HG03354 (cell line): Measurements from ENCODE around the gene PHC2.
"Not testable (repeated sequence)": the region's sequence is repeated elsewhere in the genome, so short reads cannot be mapped to it uniquely, and the experiment has no call there.

ENCODE experiments used
- ATAC-seq: cut with Tn5 transposase; IDR thresholded peaks from one replicate; pipeline ENCODE4 v1.9.1; 2021; ENCODE audit warnings: mild to moderate bottlenecking; ENCODE audit not compliant: unreplicated experiment, poor library complexity, severe bottlenecking

Gene PHC2

DNA sequence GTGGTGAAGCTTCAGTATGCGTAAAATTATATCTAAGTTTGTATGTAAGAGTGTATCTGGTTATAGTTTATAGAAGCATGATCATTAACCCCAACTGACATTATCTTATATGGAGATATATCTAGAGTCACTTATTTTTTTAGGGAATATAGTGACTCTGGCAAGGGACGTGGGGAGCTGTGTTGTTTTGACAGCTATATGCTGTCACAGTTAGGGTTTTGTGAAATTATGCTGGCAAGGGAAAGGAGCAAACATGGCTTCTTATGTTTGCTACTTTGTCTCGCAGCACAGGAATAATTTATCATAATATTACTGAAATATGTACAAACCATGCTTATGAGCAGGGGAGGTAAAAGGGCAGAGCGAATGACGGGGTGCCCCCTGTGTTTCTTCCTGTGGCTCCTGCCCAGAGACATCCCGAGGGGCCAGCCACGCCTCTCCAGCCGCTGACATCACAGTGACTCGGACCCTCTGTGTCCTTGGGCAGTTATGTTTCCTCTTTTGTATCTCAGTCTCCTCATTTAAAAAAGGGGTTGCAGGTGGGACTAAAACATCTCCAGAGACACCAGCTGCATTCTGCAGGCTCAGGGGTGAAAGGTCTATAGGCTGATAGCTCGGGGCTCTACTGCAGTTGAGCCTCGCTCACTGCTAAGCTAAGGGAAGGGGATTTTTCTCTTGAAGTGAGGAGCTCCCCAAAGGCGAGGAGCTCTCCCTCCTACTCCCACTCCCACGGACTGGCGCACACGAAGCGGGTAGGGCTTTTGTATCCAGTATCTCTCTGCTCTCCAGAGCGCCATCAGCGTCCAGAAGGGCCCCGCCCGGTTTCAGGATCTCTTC lies 124.9 kb downstream of the PHC2 start:
- no peak for ATAC-seq

DNA sequence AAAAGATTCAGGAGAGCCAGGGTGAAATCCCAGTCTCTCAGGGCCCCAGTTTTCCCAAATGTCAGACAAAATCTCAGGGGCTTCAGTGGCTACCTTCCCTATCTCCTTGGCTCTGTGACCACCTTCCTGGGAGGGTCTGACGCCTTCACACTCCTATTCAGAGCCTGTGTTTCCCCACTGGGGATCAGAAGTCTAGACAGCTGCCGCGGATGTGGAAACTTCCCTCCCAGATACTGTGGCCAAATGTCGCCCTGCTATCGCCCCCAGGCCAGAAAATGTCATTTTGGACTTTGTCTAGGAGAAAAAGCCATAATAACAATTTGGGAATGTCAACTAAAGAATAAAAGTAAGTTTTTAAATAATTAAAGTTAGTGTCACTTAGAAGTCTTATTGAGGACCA lies 125.9 kb downstream of the PHC2 start:
- no peak for ATAC-seq

DNA sequence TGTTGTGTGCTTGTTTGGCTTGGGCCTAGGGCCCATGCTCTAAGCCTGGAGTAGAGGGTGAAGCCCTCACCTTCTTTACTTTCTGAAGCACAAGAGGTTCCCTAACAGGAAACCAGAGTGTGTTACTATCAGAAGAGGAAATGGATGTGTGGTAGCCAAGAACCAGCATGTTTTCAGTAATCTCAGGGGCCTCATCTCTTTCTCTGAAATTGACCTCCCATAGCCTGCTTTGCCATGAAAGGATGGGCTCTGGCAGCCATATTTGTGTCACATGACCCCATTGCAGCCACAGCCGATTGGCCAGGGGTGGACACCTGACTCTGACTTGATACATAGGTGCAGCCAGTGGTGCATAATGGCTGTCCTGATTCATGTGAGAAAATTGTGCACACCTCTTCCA lies 128.6 kb downstream of the PHC2 start:
- no peak for ATAC-seq

DNA sequence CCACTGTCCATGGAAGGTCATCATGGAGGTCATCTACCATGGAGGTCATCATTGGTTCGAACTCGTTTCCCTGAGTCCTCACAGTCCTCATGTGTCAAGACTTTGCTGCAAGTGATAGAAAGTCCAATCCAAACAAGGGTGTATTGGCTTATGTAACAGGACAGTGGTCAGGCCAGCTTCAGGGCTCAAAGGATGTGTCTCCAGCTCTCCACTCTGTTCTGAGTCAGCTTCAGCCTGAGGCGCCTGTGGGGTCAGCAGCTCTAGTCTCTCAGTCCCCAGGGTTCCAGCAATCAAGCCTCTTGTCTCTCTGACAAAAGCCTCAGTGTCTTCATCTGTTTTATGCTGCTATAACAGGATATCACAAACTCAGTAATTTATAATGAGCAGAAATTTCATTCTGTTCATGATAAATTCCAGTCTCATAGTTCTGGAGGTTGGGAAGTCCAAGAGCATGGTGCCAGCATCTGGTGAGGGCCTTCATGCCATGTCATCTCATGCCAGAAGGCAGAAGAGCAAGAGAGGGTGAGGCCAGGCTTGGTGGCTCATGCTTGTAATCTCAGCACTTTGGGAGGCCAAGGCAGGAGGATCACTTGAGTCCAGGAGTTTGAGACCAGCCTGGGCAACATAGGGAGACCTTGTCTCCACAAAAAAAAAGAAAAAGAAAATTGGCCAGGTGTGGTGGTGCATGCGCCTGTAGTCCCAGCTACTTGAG lies 129.5 kb downstream of the PHC2 start:
- ATAC-seq: no peak

DNA sequence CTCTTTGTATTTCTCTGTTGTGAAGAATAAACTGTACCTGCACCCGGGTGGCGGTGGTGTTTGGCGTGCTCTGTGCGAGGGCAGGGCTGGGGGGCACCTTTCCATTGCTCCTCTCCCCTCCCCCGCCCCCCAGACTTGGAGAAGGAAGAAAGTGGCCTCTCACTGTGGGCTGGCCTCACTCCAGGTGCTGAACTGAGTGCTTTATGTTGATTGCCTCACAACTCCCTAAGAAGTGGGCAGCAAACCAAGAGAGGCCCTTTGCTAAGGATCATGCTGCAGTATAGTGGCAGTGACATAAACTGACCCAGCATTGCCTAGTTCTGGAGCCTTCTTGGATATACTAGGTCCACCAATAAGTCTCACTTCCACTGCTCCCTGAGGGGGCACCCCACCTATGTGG lies 130.2 kb downstream of the PHC2 start:
- no peak for ATAC-seq

DNA sequence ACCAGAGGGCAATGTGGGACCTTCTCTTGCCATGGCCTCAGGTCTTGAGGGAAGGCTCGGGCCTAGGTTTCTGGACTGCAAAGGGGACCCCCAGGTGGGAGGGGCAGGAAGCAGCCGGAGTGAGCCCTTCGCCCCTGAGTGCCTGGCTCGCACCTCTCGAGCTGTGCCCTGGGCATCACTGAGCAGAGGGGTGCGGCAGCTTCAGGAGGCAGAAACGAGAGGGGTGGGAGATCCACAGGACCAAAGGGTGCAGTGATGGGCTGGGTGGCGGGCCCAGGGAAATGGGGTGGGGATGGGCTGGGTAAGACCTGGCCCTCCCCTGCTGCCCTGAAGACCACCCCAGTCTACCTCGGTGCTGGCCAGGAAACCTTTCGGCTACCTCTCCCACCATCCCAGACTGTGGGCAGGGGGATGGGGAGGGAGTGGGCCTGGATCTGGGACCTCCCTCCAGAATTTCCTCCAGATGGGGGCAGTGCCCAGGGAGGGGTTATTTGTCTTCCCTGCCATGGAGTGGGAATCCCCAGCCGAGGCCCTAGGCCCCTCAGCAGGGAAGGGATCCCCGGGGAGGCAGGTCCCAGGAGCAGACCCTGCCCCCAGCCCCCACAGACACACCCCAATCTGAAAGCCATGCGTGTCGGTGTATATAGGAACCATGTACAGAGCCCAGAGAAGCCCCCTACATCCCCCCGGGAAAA lies 131.3 kb downstream of the PHC2 start:
- ATAC-seq: no peak

DNA sequence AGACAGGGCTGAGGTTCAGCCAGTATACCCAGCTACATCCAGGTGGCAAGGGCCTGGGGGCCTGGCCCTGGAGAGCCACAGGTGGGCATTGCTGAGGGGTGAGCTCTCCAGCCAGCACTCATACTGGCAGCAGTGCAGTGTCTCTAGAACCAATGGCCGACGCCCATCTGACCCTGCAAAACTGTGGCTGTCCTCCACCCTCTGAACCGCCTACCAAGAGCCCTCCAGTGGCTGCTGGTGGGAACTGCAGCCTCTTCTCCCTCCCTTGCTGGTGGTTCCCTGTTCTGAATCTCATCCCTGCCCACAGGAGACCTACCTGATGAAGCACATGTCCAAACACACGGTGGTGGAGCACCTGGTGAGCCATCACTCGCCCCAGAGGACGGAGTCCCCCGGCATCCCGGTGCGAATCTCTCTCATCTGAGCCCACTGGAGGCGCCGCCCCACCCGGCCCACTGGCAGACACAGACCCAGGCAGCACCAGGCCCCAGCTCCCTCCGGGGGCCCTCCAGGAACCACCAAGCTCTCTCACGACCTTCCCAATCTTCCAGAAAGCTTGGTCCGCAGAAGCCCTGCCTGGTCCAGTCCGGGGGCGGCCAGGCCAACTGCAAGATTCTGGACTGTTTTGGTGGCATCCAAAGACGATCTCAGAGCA lies 132.1 kb downstream of the PHC2 start:
- ATAC-seq: peak; percentile 64

DNA sequence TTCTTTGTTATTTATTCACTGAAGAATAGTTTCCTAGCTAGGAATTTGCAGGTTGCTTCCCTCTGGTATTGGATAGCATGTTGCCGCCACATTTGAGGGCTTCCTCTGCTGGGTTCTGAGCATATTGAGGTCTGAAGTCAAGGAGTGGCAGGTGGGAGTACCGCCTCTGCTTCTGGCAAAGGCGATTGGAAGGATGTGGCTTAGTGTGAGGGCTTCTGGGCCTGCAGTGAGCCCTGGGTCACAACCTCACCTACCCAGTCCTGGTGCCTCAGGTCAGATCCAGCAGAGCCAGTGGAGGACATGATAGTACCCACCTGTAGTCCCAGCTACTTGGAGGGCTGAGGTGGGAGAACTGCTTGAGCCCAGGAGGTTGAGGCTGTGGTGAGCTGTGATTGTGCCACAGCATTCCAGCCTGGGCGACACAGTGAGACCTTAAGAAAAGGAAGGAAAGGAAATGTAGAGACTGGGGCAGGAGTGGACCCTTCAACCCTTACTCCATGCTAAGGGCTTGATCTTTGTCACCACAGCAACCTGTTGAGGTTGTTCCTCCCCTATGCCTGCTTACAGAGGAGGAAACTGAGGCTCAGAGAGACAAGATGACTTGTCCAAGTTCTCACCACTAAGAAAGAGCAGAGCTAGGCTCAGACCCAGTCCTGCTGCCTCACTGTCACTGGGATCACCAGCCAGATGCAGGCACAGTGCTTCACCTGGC lies 132.8 kb downstream of the PHC2 start:
- ATAC-seq: no peak

DNA sequence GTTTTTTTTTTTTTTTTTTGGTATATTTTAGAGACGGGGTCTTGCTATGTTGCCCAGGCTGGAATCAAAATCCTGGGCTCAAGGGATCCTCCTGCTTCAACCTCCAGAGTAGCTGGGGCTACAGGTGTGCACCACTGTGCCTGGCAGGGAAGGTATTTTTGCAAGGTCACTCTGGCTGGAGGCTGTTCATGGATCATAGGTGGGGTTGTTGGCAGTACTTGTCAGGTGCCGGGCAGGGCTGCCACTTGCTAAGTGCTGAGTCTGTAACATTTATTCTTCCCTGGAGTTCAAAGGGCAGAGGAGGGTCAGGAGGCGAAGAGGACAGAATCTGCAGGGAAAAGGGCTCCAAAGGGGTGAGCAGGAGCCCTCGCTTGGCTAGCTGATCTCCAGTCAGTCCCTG lies 134.1 kb downstream of the PHC2 start:
- ATAC-seq: no peak

DNA sequence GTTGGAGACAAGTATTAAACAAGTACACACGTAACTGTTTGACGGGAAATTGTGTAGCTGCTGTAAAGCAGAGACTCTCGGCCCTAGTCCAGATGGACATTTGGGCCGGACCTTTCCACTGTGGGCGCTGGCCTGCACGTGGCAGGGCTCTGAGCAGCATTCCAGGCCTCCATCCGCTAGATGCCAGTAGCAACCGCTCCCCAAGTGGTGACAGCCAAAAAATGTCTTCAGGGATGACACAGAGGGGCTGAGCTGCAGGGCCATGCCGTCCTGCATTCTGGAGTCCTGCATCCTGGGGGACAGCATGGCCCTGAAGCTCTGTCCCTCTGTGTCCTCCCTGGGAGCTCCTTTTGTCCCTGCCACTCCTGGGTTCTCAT lies 134.8 kb downstream of the PHC2 start:
- ATAC-seq: no peak

DNA sequence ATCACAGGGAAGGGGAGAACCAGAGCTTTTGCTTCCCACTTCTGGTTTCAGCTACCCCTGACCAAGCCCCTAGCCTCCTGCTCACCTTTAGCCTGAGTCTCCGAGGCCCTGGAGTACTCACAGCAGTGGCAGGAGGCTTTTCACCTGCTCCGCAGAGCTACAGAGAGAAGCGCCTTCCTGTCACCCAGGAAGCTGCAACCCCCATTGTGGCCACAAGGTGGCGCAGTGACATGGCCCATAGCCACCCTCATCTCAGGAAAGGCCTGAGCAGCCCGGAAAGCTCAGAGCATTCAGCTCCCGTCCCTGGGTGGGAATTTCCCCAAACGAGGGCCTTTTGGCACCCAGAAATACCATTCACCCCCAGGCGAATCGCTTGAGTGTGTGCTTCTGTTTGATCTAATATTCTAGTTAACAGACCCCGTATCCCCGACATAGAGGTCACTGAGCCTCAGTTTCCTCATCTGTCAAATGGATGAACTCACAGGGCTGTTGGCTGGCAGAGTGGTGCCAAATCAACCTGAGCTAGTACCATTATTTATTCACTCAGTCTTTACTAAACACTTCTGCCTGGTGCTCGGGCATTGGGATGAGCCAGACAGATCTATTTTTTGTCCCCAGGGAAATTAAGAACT lies 135.3 kb downstream of the PHC2 start:
- no peak for ATAC-seq

DNA sequence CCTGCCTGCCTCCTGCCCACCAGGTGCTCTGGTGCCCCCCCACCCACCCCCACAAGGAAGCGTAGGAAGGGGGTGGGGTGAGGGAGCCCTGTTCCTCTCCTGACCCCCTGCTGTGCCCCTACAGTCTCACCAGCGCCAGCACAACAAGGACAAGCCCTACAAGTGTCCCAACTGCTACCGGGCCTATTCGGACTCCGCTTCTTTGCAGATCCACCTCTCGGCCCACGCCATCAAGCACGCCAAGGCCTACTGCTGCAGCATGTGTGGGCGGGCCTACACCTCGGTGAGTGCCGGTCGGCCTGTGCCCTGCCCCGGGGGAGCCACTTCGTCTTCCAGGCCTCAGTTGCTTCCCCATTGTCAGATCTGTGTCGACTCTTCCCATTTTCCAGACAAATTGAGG lies 135.9 kb downstream of the PHC2 start:
- no peak for ATAC-seq

DNA sequence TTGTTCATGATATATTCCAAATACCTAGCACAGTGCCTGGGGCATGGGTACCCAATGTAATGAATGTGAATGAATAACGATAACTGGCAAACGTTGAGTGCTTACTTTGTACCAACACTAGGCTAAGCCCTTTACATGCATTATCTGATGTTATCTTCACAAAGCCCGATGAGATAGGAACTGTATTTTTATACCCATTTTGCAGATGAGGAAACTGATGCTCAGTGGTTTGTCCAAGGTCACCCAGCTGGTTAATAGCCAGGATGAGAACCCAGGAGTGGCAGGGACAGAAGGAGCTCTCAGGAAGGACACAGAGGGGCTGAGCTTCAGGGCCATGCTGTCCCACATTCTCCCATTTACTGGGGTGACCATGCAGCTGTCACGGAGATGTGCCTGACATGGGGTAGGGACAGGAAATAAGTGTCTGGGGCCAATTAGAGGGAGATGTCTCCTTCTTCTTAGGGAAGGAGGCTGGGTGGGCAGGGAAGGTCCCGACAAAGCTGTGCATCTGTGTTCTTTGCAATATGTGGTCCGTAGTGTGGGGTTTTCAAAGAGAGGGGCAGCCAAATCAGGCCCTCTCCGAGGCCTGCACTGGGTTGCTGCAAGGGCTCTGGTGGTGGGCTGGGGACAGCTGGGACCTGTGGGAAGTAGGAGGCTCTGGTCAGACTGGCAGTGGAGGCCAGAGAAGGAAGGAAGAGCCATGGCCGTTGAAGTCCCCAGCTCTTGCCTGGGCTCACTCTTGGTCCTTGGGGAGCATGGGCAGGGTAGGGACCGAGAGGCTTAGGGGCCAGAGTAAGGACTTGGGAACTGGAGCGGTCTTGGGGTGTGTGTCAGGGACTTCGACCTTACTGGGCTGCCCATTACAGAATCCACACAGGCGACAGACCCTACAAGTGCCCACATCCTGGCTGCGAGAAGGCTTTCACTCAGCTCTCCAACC lies 136.6 kb downstream of the PHC2 start:
- ATAC-seq: no peak

DNA sequence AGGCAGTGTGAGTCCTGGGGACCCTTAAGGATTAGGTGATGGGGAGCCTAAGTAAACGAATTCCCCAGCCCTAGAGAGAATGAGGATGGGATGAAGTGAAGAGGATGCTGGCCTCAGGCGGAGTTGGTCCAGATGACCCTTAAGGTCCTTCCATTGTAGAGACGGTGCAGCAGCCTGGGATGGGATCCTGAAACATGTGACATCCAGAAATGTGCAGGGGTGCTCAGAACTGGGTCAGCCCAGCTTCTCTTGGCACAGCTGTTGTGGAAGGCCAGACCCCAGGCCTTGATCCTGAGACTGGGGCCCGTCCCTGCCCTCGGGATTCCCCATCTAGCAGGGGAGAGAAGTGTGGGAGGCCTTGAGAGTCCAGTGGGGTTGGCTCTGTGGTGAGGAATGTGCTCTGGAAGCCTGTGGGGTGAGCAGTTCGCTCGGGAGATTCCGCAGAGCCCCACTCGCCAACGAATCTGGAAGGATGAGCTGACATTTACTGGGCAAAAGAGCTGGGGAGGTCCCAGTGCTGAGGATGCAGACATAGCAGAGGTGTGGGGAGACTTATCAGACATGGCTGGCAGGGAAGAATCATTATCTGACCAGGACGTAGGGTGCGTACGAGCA lies 138.1 kb downstream of the PHC2 start:
- ATAC-seq: no peak

DNA sequence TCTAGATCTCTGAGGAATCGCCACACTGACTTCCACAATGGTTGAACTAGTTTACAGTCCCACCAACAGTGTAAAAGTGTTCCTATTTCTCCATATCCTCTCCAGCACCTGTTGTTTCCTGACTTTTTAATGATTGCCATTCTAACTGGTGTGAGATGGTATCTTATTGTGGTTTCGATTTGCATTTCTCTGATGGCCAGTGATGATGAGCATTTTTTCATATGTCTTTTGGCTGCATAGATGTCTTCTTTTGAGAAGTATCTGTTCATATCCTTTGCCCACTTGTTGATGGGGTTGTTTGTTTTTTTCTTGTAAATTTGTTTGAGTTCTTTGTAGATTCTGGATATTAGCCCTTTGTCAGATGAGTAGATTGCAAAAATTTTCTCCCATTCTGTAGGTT lies 140.3 kb downstream of the PHC2 start:
- not testable (repeated sequence) for ATAC-seq

DNA sequence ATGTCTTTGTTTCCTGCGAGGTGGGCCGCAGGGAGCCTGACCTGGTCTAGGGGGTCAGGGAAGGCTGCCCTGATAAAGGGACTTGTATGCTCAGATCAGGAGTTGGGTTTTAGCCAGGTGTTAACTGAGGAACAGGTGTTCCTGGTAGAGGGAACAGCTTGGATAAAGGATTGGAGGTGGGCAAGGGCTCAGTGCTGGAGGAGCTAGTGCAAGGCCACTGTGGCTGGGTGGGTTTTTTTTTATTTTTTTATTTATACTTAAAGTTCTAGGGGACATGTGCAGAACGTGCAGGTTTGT lies 141.1 kb downstream of the PHC2 start:
- no peak for ATAC-seq

DNA sequence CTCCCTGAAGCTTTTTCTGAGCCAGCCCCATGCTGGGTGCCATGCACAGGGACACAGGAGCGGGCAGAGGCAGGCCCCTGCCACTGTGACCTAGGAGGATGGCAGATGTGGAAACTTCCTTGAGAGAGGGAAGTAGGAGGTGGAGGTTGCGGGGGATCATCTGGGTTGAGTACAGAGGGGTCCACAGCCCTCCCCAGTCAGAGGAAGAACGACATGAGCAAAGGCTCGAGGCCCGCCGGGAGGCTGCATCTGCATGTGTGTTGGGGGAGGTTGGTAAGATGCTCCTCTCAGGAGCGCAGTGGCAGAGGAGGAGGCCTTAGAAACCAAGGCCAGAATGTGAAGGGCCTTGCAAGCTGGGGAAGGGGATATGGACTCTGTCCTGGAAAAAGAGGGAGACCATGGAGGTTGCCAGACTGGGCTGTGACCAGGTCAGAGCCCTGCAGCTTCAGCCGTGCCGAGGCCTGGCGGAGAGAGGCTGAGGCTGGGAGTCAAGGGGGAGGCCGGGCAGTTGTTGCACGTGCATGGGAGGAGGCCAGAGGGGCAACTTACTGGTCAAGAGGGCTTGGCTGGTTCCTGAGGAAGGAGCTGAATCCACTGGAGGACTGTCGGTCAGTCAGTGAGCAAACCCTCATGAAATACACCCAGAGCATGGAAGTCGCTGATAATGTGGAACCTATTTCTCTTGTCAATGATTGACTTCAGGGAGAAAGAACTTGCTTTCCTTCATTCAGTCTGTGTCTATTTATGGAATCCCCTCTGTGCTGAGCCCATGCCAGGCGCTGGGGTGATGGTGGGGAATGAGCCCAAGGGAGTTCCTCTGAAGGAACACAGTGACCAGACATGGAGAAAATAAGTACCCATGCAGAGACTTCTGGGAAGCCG lies 141.7 kb downstream of the PHC2 start:
- no peak for ATAC-seq
